Smooth muscle cell (in vitro differentiated cells): ENCODE measurements around the gene KLK13. TPM values are rescaled to one million over a fixed set of nuclear protein-coding genes. Genes with fewer than 3 reads are reported as not detected.

Experiments used
- DNase-seq: peaks from one replicate; lab custom pipeline; 2025; ENCODE audit not compliant: unreplicated experiment; lab: John Stamatoyannopoulos, UW
- H2AFZ ChIP-seq: fragments of 200-600 bp; sonication (generic); 2 replicates; pipeline ENCODE4 v1.6.0; 2016; ENCODE audit warnings: antibody characterized with exemption, low read depth, mild to moderate bottlenecking
- H3F3A ChIP-seq: fragments of 200-600 bp; sonication (generic); 2 replicates; pipeline ENCODE4 v1.6.0; 2017; ENCODE audit warnings: antibody characterized with exemption, low read depth
- H3K27ac ChIP-seq: fragments of 200-600 bp; sonication (generic); 2 replicates; pipeline ENCODE4 v1.5.1; 2016; ENCODE audit warnings: low read depth, mild to moderate bottlenecking
- H3K27me3 ChIP-seq: fragments of 200-600 bp; sonication (generic); 2 replicates; pipeline ENCODE4 v1.6.1; 2016; ENCODE audit warnings: low read depth, mild to moderate bottlenecking
- H3K36me3 ChIP-seq: fragments of 200-600 bp; sonication (generic); 2 replicates; pipeline ENCODE4 v1.5.1; 2016; ENCODE audit warnings: low read depth
- H3K4me1 ChIP-seq: fragments of 200-600 bp; sonication (generic); 2 replicates; pipeline ENCODE4 v1.5.1; 2016; ENCODE audit warnings: low read depth
- H3K4me2 ChIP-seq: fragments of 200-600 bp; sonication (generic); 2 replicates; pipeline ENCODE4 v1.6.0; 2016; ENCODE audit warnings: mild to moderate bottlenecking
- H3K4me3 ChIP-seq: fragments of 200-600 bp; sonication (generic); 2 replicates; pipeline ENCODE4 v1.5.1; 2016; ENCODE audit warnings: mild to moderate bottlenecking
- H3K79me2 ChIP-seq: fragments of 200-600 bp; sonication (generic); 2 replicates; pipeline ENCODE4 v1.6.0; 2016; ENCODE audit warnings: low read depth, mild to moderate bottlenecking
- H3K9ac ChIP-seq: fragments of 200-600 bp; sonication (generic); 2 replicates; pipeline ENCODE4 v1.6.0; 2016; ENCODE audit warnings: low read depth
- H3K9me3 ChIP-seq: fragments of 200-600 bp; sonication (generic); replicated peaks from 2 replicates; pipeline ENCODE4 v1.5.1; 2016; ENCODE audit warnings: low read depth
- H4K20me1 ChIP-seq: fragments of 200-600 bp; sonication (generic); 2 replicates; pipeline ENCODE4 v1.6.0; 2016; ENCODE audit warnings: low read depth
- WGBS: methylation state at CpG from one replicate; pipeline ENCODE4 v1.1.7; 2016; ENCODE audit warnings: low lambda C conversion rate; 5-methylcytosine and 5-hydroxymethylcytosine counted together
- polyA plus RNA-seq: library from polyadenylated mRNA; unstranded; fragments of >200 nt; fragmentation: Nextera tagmentation; extraction: Ambion mirVana; gene quantifications from 2 replicates; pipeline ENCODE4 v1.2.1, GENCODE V29; 2016
- total RNA-seq: library from RNA; depleted of rRNA; stranded (reverse); fragments of >200 nt; gene quantifications from 2 replicates; pipeline ENCODE4 v1.2.3, GENCODE V29; 2014
- TF ChIP-seq, protein P1 (sequence below): fragments of 200-600 bp; sonication (generic); IDR thresholded peaks from 2 replicates; pipeline ENCODE4 v1.5.1; 2017; ENCODE audit warnings: borderline replicate concordance, mild to moderate bottlenecking, antibody characterized with exemption; ENCODE audit not compliant: insufficient read depth, poor library complexity, severe bottlenecking

KLK13 gene
- total and polyA plus RNA-seq, 2 experiments from 2014 or later: 0.72 to 1.3 TPM

DNA sequence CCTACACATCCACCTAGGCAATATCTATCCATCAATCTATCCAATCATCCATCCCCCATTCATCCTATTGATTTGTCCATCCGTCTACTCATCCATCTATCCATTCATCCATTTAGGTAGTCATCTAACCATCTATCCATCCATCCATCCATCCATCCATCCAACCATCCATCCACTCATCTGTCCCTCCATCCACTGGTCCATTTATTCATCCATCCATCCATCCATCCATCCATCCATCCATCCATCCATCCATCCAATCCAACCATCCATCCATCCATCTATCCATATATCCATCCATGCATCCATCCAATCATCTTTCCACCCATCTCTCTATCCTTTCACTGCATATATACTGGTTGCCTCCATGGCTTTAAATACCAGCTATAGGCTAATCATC, 3.9 kb downstream of the KLK13 start:
- no peak for DNase-seq
- no peaks in the 10 kb centered on the region for H3K9me3 ChIP-seq
- no peak overlapping the region for H2AFZ ChIP-seq
- no peak overlapping the region for H3K4me2 ChIP-seq
- H3F3A ChIP-seq: no peaks in the 10 kb centered on the region
- H3K27me3 ChIP-seq: no peaks in the 10 kb centered on the region
- no peak overlapping the region for H3K27ac ChIP-seq
- no peaks in the 10 kb centered on the region for H3K79me2 ChIP-seq
- 0% methylated on average over 1 of the region's 1 CpG for WGBS
- no peak overlapping the region for H3K9ac ChIP-seq
- H3K4me3 ChIP-seq: no peak overlapping the region
- H3K36me3 ChIP-seq: no peaks in the 10 kb centered on the region
- TF ChIP-seq, protein P1, sequence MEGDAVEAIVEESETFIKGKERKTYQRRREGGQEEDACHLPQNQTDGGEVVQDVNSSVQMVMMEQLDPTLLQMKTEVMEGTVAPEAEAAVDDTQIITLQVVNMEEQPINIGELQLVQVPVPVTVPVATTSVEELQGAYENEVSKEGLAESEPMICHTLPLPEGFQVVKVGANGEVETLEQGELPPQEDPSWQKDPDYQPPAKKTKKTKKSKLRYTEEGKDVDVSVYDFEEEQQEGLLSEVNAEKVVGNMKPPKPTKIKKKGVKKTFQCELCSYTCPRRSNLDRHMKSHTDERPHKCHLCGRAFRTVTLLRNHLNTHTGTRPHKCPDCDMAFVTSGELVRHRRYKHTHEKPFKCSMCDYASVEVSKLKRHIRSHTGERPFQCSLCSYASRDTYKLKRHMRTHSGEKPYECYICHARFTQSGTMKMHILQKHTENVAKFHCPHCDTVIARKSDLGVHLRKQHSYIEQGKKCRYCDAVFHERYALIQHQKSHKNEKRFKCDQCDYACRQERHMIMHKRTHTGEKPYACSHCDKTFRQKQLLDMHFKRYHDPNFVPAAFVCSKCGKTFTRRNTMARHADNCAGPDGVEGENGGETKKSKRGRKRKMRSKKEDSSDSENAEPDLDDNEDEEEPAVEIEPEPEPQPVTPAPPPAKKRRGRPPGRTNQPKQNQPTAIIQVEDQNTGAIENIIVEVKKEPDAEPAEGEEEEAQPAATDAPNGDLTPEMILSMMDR: no peak
- no peaks in the 10 kb centered on the region for H3K4me1 ChIP-seq
- no peaks in the 10 kb centered on the region for H4K20me1 ChIP-seq

DNA sequence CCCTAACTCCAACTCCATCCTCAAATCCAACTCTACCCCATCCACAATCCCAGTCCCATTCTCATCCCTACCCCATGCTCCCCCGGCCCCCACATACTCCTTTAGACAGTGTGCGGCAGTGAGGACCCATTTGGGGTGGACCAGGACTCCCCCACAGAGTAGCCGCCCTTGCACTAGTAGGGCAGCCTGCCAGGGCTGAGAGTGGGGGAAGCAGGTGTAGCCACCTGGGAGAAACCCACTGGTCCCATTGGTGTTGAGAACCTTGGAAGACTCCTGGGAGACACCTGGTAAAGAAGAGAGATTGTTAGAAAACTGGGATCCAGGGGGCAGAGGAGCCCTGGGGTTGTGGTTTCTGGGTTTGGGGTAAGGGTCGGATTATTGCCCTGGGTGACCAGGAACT, 4.6 kb downstream of the KLK13 start:
- H3F3A ChIP-seq: no peaks in the 10 kb centered on the region
- TF ChIP-seq, protein P1: no peak
- no peak overlapping the region for H3K27ac ChIP-seq
- H3K79me2 ChIP-seq: no peaks in the 10 kb centered on the region
- no peaks in the 10 kb centered on the region for H3K36me3 ChIP-seq
- H3K27me3 ChIP-seq: no peaks in the 10 kb centered on the region
- no peaks in the 10 kb centered on the region for H4K20me1 ChIP-seq
- H3K4me3 ChIP-seq: no peak overlapping the region
- no peak overlapping the region for H2AFZ ChIP-seq
- no peak overlapping the region for H3K9ac ChIP-seq
- 65% methylated on average over 4 of the region's 4 CpGs for WGBS
- DNase-seq: no peak
- no peaks in the 10 kb centered on the region for H3K9me3 ChIP-seq
- no peaks in the 10 kb centered on the region for H3K4me1 ChIP-seq
- H3K4me2 ChIP-seq: no peak overlapping the region

DNA sequence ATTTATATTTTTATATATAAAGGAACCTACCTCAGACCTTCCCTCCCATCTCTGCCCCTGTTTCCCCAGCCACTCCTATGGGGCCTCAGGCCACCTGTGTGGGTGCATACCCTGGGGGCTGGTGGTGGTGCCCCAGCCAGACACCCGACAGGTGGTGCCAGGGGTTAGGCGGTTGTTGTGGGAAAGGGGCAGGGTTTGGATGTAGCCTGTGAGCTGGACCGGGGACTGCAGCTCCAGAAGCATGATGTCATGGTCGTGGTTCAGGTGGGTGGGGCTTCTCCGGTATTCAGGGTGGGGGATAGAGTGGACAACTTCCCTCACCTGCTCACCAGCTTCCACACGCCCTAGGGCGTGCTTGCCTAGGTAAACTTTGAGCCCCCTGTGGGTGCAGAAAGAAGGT, 5.2 kb downstream of the KLK13 start:
- Histone ChIP-seq H3K4me3 (no peak overlapping the region), H3K9ac (no peak overlapping the region), H3K4me2 (no peak overlapping the region), H3K36me3 (no peaks in the 10 kb centered on the region), H4K20me1 (no peaks in the 10 kb centered on the region), H3F3A (no peaks in the 10 kb centered on the region), H2AFZ (no peak overlapping the region), H3K9me3 (no peaks in the 10 kb centered on the region), H3K79me2 (no peaks in the 10 kb centered on the region), H3K4me1 (no peaks in the 10 kb centered on the region), H3K27me3 (no peaks in the 10 kb centered on the region), H3K27ac (no peak overlapping the region)
- TF ChIP-seq, protein P1: no peak
- DNase-seq: no peak
- 87% methylated on average over 7 of the region's 7 CpGs for WGBS

DNA sequence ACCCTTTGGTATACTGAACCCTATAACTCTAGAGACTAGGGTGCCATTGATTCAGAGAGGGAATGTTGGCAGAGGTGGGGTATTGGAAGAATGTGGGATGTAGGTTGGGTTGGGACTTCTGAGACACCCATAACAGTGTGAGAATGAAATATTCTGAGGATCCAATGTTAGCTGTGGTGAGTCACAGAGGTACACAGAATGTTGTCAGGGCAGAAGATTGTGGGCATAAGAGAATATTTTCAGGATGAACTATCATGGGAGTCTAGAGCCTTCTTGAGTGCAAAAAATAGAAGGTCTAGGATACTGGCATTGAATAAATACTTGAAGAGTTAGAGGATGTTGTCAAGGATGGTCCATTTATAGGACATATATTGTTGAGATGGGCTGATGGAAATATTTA, 9.0 kb downstream of the KLK13 start:
- no peak overlapping the region for H3K4me3 ChIP-seq
- H3K4me2 ChIP-seq: no peak overlapping the region
- no peaks in the 10 kb centered on the region for H4K20me1 ChIP-seq
- TF ChIP-seq, protein P1: no peak
- H3K79me2 ChIP-seq: no peaks in the 10 kb centered on the region
- H3K27me3 ChIP-seq: no peaks in the 10 kb centered on the region
- H3K36me3 ChIP-seq: no peaks in the 10 kb centered on the region
- DNase-seq: no peak
- H3K9me3 ChIP-seq: no peaks in the 10 kb centered on the region
- H3K4me1 ChIP-seq: no peaks in the 10 kb centered on the region
- no peaks in the 10 kb centered on the region for H3F3A ChIP-seq
- H2AFZ ChIP-seq: no peak overlapping the region
- no peak overlapping the region for H3K27ac ChIP-seq
- no peak overlapping the region for H3K9ac ChIP-seq
